Epithelial cell of proximal tubule (primary cell): ENCODE results near the gene COL26A1. TPM values are rescaled to one million over a fixed set of nuclear protein-coding genes. Genes with fewer than 3 reads are reported as not detected.
"Not testable (repeated sequence)": the region's sequence is repeated elsewhere in the genome, so short reads cannot be mapped to it uniquely, and the experiment has no call there.

Experiments used
- DNase-seq: peaks from one replicate; pipeline ENCODE4 v3.0.0-alpha.2; 2011; ENCODE audit warnings: low read depth
- H3K4me3 ChIP-seq: 2 replicates; pipeline ENCODE4 v1.5.1; 2011; ENCODE audit warnings: low read depth, mild to moderate bottlenecking, low read length
- total RNA-seq: library from RNA; depleted of rRNA; stranded (reverse); fragments of >200 nt; gene quantifications from 2 replicates; pipeline ENCODE4 v1.2.3, GENCODE V29; 2015
- TF ChIP-seq, protein P1 (sequence below): conservative IDR thresholded peaks from 2 replicates; pipeline ENCODE4 v1.5.1; 2012; ENCODE audit warnings: low read depth, mild to moderate bottlenecking, low read length

COL26A1 gene
- total RNA-seq, 1 donor from 2014 or later: not detected

DNA sequence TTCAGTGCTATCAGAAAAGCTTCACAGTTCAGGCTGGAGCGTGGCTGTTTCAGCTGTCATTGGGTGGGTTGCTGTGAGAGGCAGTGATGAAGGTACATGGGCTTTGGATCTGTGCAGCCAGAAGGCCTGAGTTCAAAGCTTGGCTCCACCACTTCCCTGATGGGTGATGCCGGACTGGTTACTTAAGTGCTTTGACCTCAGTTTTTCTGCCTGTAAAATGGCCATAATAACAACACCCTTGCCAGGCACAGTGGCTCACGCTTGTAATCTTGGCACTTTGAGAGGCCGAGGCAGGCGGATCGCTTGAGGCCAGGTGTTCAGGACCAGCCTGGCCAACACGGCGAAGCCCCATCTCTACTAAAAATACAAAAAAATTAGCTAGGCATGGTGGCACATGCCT, 30.6 kb upstream of the COL26A1 start:
- TF ChIP-seq, protein P1, sequence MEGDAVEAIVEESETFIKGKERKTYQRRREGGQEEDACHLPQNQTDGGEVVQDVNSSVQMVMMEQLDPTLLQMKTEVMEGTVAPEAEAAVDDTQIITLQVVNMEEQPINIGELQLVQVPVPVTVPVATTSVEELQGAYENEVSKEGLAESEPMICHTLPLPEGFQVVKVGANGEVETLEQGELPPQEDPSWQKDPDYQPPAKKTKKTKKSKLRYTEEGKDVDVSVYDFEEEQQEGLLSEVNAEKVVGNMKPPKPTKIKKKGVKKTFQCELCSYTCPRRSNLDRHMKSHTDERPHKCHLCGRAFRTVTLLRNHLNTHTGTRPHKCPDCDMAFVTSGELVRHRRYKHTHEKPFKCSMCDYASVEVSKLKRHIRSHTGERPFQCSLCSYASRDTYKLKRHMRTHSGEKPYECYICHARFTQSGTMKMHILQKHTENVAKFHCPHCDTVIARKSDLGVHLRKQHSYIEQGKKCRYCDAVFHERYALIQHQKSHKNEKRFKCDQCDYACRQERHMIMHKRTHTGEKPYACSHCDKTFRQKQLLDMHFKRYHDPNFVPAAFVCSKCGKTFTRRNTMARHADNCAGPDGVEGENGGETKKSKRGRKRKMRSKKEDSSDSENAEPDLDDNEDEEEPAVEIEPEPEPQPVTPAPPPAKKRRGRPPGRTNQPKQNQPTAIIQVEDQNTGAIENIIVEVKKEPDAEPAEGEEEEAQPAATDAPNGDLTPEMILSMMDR: no peak
- no peak for DNase-seq
- H3K4me3 ChIP-seq: no peak overlapping the region

GRCh38 chr7:101333912-101334311, 28.8 kb upstream of the COL26A1 start:
- TF ChIP-seq, protein P1: no peak
- no peak overlapping the region for H3K4me3 ChIP-seq
- no peak for DNase-seq

GRCh38 chr7:101340379-101340778, 22.3 kb upstream of the COL26A1 start:
- no peak overlapping the region for H3K4me3 ChIP-seq
- TF ChIP-seq, protein P1: no peak
- no peak for DNase-seq

DNA sequence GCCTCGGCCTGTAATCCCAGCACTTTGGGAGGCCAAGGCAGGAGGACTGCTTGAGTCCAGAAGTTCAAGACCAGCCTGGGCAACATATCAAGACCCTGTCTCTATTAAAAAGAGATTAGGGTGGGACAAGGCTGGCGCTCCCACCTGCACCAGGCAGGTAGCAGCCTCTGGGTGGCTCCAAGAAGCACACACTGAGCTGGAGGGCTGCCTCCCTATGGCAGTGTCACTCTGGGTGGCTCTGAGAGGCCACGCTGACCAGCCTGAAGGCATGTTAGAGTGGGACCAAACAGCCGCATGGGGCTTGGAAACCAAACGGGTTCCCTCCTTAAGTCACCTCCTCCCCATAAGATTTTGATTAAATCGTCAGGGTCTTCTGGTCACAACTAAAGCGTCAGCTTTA, 19.8 kb upstream of the COL26A1 start:
- DNase-seq: no peak
- no peak overlapping the region for H3K4me3 ChIP-seq
- TF ChIP-seq, protein P1: no peak

DNA sequence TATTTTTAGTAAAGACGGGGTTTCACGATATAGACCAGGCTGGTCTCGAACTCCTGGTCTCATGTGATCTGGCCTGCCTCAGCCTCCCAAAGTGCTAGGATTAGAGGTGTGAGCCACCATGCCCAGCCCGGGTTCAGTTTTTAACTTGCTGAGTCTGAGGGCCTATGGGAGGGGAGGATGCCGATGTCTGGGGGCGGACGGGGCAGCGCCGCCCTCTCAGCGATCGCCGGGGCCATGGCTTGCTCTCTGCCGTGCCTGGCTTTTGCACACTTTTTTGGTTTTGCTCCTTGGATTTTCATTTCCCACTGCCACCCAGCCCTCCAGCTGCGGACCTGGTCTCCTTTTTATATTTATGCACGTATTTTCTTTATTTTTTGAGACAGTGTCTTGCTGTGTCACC, 15.2 kb upstream of the COL26A1 start:
- TF ChIP-seq, protein P1: no peak
- DNase-seq: no peak
- H3K4me3 ChIP-seq: no peak overlapping the region

DNA sequence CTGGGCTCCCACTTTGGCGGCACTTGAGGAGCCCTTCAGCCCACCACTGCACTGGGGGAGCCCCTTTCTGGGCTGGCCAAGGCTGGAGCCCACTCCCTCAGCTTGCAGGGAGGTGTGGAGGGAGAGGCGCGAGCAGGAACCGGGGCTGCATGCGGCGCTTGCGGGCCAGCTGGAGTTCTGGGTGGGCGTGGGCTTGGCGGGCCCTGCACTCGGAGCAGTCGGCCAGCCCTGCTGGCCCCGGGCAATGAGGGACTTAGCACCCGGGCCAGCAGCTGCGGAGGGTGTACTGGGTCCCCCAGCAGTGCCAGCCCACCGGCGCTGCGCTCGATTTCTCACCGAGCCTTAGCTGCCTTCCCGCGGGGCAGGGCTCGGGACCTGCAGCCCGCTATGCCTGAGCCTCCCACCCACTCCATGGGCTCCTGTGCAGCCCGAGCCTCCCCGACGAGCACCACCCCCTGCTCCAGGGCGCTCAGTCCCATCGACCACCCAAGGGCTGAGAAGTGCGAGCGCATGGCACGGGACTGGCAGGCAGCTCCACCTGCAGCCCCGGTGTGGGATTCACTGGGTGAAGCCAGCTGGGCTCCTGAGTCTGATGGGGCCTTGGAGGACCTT, 14.1 kb upstream of the COL26A1 start:
- not testable (repeated sequence) for H3K4me3 ChIP-seq, DNase-seq

DNA sequence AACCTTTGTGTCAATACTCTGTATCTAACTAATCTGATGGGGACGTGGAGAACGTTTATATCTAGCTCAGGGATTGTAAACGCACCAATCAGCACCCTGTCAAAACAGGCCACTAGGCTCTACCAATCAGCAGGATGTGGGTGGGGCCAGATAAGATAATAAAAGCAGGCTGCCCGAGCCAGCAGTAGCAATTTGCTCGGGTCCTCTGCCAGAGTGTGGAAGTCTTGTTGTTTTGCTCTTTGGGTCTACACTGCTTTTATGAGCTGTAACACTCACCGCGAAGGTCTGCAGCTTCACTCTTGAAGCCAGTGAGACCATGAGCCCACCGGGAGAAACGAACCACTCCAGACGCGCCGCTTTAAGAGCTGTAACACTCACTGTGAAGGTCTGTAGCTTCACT, 13.4 kb upstream of the COL26A1 start:
- DNase-seq, H3K4me3 ChIP-seq: not testable (repeated sequence)

DNA sequence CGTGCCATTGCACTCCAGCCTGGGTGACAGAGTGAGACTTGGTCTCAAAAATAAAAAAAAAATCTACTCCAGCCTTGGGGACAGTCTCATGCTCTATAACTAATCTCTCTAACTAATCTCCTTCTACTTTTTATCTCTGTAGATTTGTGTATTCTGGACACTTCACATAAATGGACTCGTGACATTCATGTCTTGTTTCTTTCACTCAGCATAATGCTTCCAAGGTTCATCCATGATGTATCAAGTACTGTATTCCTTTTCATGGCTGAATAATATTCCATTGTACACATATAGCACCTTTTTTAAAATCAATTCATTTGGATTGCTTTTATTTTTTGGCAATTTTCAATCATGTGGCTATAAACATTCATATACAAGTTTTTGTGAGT, 9.8 kb upstream of the COL26A1 start:
- H3K4me3 ChIP-seq: no peak overlapping the region
- TF ChIP-seq, protein P1: no peak

More for the DNA sequence above, 9.8 kb upstream of the COL26A1 start:
- no peak for DNase-seq
